ENCODE results near the gene PRAMEF20.
"Not testable (repeated sequence)": the region's sequence is repeated elsewhere in the genome, so short reads cannot be mapped to it uniquely, and the experiment has no call there.

DNA sequence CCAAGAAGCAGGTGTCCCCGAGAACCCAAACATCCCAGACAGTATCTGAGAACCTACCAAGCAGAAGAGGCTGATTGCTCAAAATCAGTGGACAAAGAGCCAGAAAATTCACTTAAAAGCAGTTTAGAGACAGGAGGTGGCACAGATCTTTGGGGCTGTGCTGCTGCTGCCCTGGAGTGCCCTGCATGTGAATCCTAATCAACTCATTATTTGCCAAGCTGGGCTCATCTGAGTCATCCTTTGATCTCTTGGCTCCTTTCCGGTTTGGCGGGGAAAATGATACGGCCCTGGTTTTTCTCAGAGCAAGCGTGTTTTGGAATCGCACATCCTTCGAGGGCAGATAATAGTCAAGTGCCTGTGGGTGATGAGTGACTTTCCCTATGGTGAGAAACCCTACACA is 47.9 kb upstream of the PRAMEF20 start:
- TF ChIP-seq POLR2A (IDR thresholded peaks at IDR 0.05): not testable (repeated sequence)
- TF ChIP-seq, protein P1, sequence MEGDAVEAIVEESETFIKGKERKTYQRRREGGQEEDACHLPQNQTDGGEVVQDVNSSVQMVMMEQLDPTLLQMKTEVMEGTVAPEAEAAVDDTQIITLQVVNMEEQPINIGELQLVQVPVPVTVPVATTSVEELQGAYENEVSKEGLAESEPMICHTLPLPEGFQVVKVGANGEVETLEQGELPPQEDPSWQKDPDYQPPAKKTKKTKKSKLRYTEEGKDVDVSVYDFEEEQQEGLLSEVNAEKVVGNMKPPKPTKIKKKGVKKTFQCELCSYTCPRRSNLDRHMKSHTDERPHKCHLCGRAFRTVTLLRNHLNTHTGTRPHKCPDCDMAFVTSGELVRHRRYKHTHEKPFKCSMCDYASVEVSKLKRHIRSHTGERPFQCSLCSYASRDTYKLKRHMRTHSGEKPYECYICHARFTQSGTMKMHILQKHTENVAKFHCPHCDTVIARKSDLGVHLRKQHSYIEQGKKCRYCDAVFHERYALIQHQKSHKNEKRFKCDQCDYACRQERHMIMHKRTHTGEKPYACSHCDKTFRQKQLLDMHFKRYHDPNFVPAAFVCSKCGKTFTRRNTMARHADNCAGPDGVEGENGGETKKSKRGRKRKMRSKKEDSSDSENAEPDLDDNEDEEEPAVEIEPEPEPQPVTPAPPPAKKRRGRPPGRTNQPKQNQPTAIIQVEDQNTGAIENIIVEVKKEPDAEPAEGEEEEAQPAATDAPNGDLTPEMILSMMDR (IDR thresholded peaks at IDR 0.05): not testable (repeated sequence)
